Measurements from ENCODE around the gene CEACAM6. TPM values are rescaled to one million over a fixed set of nuclear protein-coding genes. Genes with fewer than 3 reads are reported as not detected.

The CEACAM6 gene
- total and polyA plus RNA-seq, 9 of the 15 experiments (the other 6 are each of a cell fraction or from before 2014, with no cell fraction given): 0.24 TPM; not detected in 8

DNA sequence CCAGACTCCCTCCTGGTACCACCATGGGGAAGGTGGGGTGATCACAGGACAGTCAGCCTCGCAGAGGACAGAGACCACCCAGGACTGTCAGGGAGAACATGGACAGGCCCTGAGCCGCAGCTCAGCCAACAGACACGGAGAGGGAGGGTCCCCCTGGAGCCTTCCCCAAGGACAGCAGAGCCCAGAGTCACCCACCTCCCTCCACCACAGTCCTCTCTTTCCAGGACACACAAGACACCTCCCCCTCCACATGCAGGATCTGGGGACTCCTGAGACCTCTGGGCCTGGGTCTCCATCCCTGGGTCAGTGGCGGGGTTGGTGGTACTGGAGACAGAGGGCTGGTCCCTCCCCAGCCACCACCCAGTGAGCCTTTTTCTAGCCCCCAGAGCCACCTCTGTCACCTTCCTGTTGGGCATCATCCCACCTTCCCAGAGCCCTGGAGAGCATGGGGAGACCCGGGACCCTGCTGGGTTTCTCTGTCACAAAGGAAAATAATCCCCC lies 47.4 kb upstream of the CEACAM6 start:
- Histone ChIP-seq H4K20me1 (replicated peaks; ENCODE audit: control insufficient read depth, insufficient read depth, low read length) (peaks cover 8% of the 10 kb centered on the region), H3K4me3 (no peak overlapping the region), H3K4me2 (ENCODE audit: insufficient read depth, low read length) (no peak overlapping the region), H2AFZ (ENCODE audit: low read depth, low read length) (no peak overlapping the region), H3K9me1 (ENCODE audit: control insufficient read depth, insufficient read depth, low read length) (no peaks in the 10 kb centered on the region), H3K4me1 (replicated peaks in 1 of 2; ENCODE audit: control insufficient read depth in 2 of 2, insufficient read depth in 2 of 2, low read length in 2 of 2) (peaks cover 0 to 7% of the 10 kb centered on the region in 2 experiments; a peak in 2 of 5 replicates), H3K9ac (ENCODE audit: insufficient read depth in 1 of 2, low read depth in 2 of 2, low read length in 2 of 2) (no peak overlapping the region), H3K79me2 (ENCODE audit: control insufficient read depth, insufficient read depth, low read length) (no peaks in the 10 kb centered on the region), H3K9me3 (replicated peaks; ENCODE audit: control insufficient read depth, insufficient read depth, low read depth, low read length) (no peaks in the 10 kb centered on the region), H3K36me3 (ENCODE audit: control insufficient read depth, insufficient read depth, low read length) (no peaks in the 10 kb centered on the region), H3K27ac (ENCODE audit: extremely low read depth, low read depth, low read length) (no peak overlapping the region), H3K27me3 (ENCODE audit: control insufficient read depth in 2 of 2, insufficient read depth in 2 of 2, low read length in 2 of 2) (peaks cover 3 to 15% of the 10 kb centered on the region in 2 experiments; a peak in 4 of 5 replicates)
- no TSS peak for BruUV-seq (replicated peaks)
- CTCF ChIA-PET (ENCODE audit: low intra/inter-chr PET ratio): interaction anchor here (1.2 to 2.0 kb wide), 3 partner anchors 39 to 113 kb away, joined by 7 to 10 read pairs (median 7); no protein-coding TSS in a partner anchor
- in situ Hi-C loops (cut with MboI): loop anchor here (5.0 kb wide), 1 partner anchor 39 kb away; no protein-coding TSS in a partner anchor
- intact Hi-C loops (cut with micrococcal nuclease): loop anchor here (1.0 to 2.0 kb wide), 2 partner anchors 38 to 113 kb away; no protein-coding TSS in a partner anchor
- DNase-seq (ENCODE audit: extremely low read depth in 1 of 4, low spot score in 3 of 4): no peak
- WGBS (ENCODE audit: insufficient coverage, low coverage, missing lambda C conversion rate): 3% methylated on average over 5 of the region's 5 CpGs
- no peak for FAIRE-seq
- POLR2A ChIA-PET: no interaction called here
- no peak for ATAC-seq
- TF ChIP-seq, protein P1, sequence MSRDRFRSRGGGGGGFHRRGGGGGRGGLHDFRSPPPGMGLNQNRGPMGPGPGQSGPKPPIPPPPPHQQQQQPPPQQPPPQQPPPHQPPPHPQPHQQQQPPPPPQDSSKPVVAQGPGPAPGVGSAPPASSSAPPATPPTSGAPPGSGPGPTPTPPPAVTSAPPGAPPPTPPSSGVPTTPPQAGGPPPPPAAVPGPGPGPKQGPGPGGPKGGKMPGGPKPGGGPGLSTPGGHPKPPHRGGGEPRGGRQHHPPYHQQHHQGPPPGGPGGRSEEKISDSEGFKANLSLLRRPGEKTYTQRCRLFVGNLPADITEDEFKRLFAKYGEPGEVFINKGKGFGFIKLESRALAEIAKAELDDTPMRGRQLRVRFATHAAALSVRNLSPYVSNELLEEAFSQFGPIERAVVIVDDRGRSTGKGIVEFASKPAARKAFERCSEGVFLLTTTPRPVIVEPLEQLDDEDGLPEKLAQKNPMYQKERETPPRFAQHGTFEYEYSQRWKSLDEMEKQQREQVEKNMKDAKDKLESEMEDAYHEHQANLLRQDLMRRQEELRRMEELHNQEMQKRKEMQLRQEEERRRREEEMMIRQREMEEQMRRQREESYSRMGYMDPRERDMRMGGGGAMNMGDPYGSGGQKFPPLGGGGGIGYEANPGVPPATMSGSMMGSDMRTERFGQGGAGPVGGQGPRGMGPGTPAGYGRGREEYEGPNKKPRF (IDR thresholded peaks at IDR 0.05; ENCODE audit: low read depth, low read length): no peak
- TF ChIP-seq HDAC6 (IDR thresholded peaks at IDR 0.05; ENCODE audit: low read depth, low read length) (no peak), RFX1 (IDR thresholded peaks at IDR 0.05) (no peak), ZNF232 (CRISPR knock-in tag; IDR thresholded peaks at IDR 0.05) (no peak), ZFPM2 (CRISPR knock-in tag; IDR thresholded peaks at IDR 0.05) (no peak), ZEB2 (IDR thresholded peaks at IDR 0.05) (no peak), ZNF511 (CRISPR knock-in tag; IDR thresholded peaks at IDR 0.05) (no peak), ZBTB1 (CRISPR knock-in tag; IDR thresholded peaks at IDR 0.05; ENCODE audit: borderline replicate concordance, low read depth) (no peak), RFX7 (CRISPR knock-in tag; IDR thresholded peaks at IDR 0.05) (no peak), KHSRP (IDR thresholded peaks at IDR 0.05) (no peak), MCM5 (IDR thresholded peaks at IDR 0.05; ENCODE audit: low read depth) (no peak), MEF2D (tag; conservative IDR thresholded peaks at IDR 0.05; ENCODE audit: low read depth) (no peak), SIN3B (IDR thresholded peaks at IDR 0.05; ENCODE audit: low read depth) (no peak)
- TF ChIP-seq, protein P2, sequence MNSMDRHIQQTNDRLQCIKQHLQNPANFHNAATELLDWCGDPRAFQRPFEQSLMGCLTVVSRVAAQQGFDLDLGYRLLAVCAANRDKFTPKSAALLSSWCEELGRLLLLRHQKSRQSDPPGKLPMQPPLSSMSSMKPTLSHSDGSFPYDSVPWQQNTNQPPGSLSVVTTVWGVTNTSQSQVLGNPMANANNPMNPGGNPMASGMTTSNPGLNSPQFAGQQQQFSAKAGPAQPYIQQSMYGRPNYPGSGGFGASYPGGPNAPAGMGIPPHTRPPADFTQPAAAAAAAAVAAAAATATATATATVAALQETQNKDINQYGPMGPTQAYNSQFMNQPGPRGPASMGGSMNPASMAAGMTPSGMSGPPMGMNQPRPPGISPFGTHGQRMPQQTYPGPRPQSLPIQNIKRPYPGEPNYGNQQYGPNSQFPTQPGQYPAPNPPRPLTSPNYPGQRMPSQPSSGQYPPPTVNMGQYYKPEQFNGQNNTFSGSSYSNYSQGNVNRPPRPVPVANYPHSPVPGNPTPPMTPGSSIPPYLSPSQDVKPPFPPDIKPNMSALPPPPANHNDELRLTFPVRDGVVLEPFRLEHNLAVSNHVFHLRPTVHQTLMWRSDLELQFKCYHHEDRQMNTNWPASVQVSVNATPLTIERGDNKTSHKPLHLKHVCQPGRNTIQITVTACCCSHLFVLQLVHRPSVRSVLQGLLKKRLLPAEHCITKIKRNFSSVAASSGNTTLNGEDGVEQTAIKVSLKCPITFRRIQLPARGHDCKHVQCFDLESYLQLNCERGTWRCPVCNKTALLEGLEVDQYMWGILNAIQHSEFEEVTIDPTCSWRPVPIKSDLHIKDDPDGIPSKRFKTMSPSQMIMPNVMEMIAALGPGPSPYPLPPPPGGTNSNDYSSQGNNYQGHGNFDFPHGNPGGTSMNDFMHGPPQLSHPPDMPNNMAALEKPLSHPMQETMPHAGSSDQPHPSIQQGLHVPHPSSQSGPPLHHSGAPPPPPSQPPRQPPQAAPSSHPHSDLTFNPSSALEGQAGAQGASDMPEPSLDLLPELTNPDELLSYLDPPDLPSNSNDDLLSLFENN (IDR thresholded peaks at IDR 0.05; ENCODE audit: low read depth in 2 of 2, low read length in 2 of 2): no peak
